SK-N-SH treated with all-trans-retinoic acid at 6 μM for 48 hours (cell line): ENCODE results near the gene RASD2.

Experiments used
- ATAC-seq: fragments of 200-7000 bp; cut with Tn5 transposase; 3 replicates; pipeline ENCODE4 v1.9.1; 2020; ENCODE audit warnings: mild to moderate bottlenecking, moderate library complexity
- ARNTL ChIP-seq: fragments of 450-650 bp; formaldehyde crosslinking; IDR thresholded peaks from 2 replicates; pipeline ENCODE4 v1.5.0; 2020; ENCODE audit warnings: low read depth, mild to moderate bottlenecking, moderate library complexity, borderline replicate concordance
- BACH2 ChIP-seq: fragments of 250-450 bp; sonication (Bioruptor Pico); IDR thresholded peaks from 2 replicates; pipeline ENCODE4 v1.9.0; 2021; ENCODE audit warnings: mild to moderate bottlenecking, borderline replicate concordance
- CSDC2 ChIP-seq: fragments of 250-450 bp; sonication (Bioruptor Pico); IDR thresholded peaks from 2 replicates; pipeline ENCODE4 v1.5.0; 2020; ENCODE audit warnings: mild to moderate bottlenecking, moderate library complexity
- ESRRG ChIP-seq: fragments of 250-450 bp; sonication (Bioruptor Pico); IDR thresholded peaks from 2 replicates; pipeline ENCODE4 v1.6.1; 2021; ENCODE audit warnings: mild to moderate bottlenecking
- GLIS3 ChIP-seq: fragments of 250-450 bp; sonication (Bioruptor Pico); IDR thresholded peaks from 2 replicates; pipeline ENCODE4 v1.5.0; 2020; ENCODE audit warnings: mild to moderate bottlenecking, moderate library complexity
- ISL1 ChIP-seq: fragments of 250-450 bp; sonication (Bioruptor Pico); IDR thresholded peaks from 2 replicates; pipeline ENCODE4 v2.1.2; 2022; ENCODE audit warnings: mild to moderate bottlenecking, moderate library complexity
- OSR1 ChIP-seq: fragments of 250-450 bp; sonication (Bioruptor Pico); IDR thresholded peaks from 2 replicates; pipeline ENCODE4 v1.8.0; 2022; ENCODE audit warnings: moderate library complexity, mild to moderate bottlenecking, inconsistent platforms
- PPARA ChIP-seq: fragments of 250-450 bp; sonication (Bioruptor Pico); IDR thresholded peaks from 2 replicates; pipeline ENCODE4 v1.5.0; 2020; ENCODE audit warnings: mild to moderate bottlenecking, borderline replicate concordance
- RARB ChIP-seq: fragments of 250-450 bp; sonication (Bioruptor Pico); IDR thresholded peaks from 2 replicates; pipeline ENCODE4 v1.8.0; 2021; ENCODE audit warnings: mild to moderate bottlenecking, moderate library complexity
- SNAI2 ChIP-seq: fragments of 250-450 bp; sonication (Bioruptor Pico); IDR thresholded peaks from 2 replicates; pipeline ENCODE4 v1.5.0; 2020; ENCODE audit warnings: mild to moderate bottlenecking, moderate library complexity
- ZFP3 ChIP-seq: fragments of 250-450 bp; sonication (Bioruptor Pico); IDR thresholded peaks from 2 replicates; pipeline ENCODE4 v1.5.0; 2020; ENCODE audit warnings: mild to moderate bottlenecking, moderate library complexity
- ZFP30 ChIP-seq: fragments of 450-650 bp; formaldehyde crosslinking; IDR thresholded peaks from 2 replicates; pipeline ENCODE4 v1.5.0; 2022; ENCODE audit warnings: mild to moderate bottlenecking, moderate library complexity
- ZNF565 ChIP-seq: fragments of 450-650 bp; formaldehyde crosslinking; conservative IDR thresholded peaks from 2 replicates; pipeline ENCODE4 v1.5.0; 2020; ENCODE audit warnings: low read depth, mild to moderate bottlenecking, moderate library complexity
- ZNF70 ChIP-seq: fragments of 450-650 bp; formaldehyde crosslinking; IDR thresholded peaks from 2 replicates; pipeline ENCODE4 v1.5.0; 2020; ENCODE audit warnings: mild to moderate bottlenecking, moderate library complexity
- ZNF8 ChIP-seq: fragments of 450-650 bp; formaldehyde crosslinking; IDR thresholded peaks from 2 replicates; pipeline ENCODE4 v1.5.0; 2020; ENCODE audit warnings: mild to moderate bottlenecking, moderate library complexity
- TF ChIP-seq, protein P1 (sequence below): fragments of 250-450 bp; sonication (Bioruptor Pico); IDR thresholded peaks from 2 replicates; pipeline ENCODE4 v1.8.0; 2020; ENCODE audit warnings: mild to moderate bottlenecking, moderate library complexity, borderline replicate concordance
- TF ChIP-seq, protein P2 (sequence below): fragments of 250-450 bp; sonication (Bioruptor Pico); IDR thresholded peaks from 2 replicates; pipeline ENCODE4 v1.5.0; 2020; ENCODE audit warnings: mild to moderate bottlenecking, moderate library complexity
- TF ChIP-seq, protein P3 (sequence below): fragments of 250-450 bp; sonication (Bioruptor Pico); IDR thresholded peaks from 2 replicates; pipeline ENCODE4 v1.8.0; 2021; ENCODE audit warnings: low read depth, mild to moderate bottlenecking, moderate library complexity, borderline replicate concordance
- TF ChIP-seq, protein P4 (sequence below): fragments of 250-450 bp; sonication (Bioruptor Pico); IDR thresholded peaks from 2 replicates; pipeline ENCODE4 v1.5.1; 2020; ENCODE audit warnings: low read depth, mild to moderate bottlenecking, moderate library complexity

The RASD2 gene

DNA sequence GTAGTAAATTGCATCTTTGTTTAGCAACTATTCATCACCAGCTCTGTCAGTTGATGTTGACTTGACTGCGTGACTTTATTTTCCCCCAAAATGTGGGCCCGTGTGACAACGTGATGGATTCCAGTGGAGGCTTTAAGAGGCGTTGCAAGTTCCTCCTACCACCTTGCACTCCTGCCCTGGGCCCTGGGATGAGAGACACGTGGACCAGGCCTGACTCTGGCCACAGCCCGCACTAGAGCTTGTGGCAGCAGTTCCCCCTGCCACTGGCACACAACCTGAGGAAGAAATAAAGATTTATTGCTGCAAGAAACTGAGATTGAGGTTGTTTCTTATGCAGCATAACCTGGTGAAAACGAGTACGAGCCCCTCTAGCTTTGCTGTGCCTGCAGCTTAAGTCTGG is 31.9 kb downstream of the RASD2 start:
- TF ChIP-seq ZNF565 (CRISPR knock-in tag): no peak
- TF ChIP-seq PPARA: no peak
- TF ChIP-seq BACH2 (CRISPR knock-in tag): no peak
- TF ChIP-seq, protein P1, sequence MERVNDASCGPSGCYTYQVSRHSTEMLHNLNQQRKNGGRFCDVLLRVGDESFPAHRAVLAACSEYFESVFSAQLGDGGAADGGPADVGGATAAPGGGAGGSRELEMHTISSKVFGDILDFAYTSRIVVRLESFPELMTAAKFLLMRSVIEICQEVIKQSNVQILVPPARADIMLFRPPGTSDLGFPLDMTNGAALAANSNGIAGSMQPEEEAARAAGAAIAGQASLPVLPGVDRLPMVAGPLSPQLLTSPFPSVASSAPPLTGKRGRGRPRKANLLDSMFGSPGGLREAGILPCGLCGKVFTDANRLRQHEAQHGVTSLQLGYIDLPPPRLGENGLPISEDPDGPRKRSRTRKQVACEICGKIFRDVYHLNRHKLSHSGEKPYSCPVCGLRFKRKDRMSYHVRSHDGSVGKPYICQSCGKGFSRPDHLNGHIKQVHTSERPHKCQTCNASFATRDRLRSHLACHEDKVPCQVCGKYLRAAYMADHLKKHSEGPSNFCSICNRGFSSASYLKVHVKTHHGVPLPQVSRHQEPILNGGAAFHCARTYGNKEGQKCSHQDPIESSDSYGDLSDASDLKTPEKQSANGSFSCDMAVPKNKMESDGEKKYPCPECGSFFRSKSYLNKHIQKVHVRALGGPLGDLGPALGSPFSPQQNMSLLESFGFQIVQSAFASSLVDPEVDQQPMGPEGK (CRISPR knock-in tag): no peak
- TF ChIP-seq, protein P2, sequence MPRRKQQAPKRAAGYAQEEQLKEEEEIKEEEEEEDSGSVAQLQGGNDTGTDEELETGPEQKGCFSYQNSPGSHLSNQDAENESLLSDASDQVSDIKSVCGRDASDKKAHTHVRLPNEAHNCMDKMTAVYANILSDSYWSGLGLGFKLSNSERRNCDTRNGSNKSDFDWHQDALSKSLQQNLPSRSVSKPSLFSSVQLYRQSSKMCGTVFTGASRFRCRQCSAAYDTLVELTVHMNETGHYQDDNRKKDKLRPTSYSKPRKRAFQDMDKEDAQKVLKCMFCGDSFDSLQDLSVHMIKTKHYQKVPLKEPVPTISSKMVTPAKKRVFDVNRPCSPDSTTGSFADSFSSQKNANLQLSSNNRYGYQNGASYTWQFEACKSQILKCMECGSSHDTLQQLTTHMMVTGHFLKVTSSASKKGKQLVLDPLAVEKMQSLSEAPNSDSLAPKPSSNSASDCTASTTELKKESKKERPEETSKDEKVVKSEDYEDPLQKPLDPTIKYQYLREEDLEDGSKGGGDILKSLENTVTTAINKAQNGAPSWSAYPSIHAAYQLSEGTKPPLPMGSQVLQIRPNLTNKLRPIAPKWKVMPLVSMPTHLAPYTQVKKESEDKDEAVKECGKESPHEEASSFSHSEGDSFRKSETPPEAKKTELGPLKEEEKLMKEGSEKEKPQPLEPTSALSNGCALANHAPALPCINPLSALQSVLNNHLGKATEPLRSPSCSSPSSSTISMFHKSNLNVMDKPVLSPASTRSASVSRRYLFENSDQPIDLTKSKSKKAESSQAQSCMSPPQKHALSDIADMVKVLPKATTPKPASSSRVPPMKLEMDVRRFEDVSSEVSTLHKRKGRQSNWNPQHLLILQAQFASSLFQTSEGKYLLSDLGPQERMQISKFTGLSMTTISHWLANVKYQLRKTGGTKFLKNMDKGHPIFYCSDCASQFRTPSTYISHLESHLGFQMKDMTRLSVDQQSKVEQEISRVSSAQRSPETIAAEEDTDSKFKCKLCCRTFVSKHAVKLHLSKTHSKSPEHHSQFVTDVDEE (CRISPR knock-in tag): no peak
- TF ChIP-seq OSR1: no peak
- TF ChIP-seq, protein P3, sequence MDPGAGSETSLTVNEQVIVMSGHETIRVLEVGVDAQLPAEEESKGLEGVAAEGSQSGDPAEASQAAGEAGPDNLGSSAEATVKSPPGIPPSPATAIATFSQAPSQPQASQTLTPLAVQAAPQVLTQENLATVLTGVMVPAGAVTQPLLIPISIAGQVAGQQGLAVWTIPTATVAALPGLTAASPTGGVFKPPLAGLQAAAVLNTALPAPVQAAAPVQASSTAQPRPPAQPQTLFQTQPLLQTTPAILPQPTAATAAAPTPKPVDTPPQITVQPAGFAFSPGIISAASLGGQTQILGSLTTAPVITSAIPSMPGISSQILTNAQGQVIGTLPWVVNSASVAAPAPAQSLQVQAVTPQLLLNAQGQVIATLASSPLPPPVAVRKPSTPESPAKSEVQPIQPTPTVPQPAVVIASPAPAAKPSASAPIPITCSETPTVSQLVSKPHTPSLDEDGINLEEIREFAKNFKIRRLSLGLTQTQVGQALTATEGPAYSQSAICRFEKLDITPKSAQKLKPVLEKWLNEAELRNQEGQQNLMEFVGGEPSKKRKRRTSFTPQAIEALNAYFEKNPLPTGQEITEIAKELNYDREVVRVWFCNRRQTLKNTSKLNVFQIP (CRISPR knock-in tag): no peak
- TF ChIP-seq RARB: no peak
- no peak for TF ChIP-seq CSDC2 (CRISPR knock-in tag)
- ATAC-seq: no peak

DNA sequence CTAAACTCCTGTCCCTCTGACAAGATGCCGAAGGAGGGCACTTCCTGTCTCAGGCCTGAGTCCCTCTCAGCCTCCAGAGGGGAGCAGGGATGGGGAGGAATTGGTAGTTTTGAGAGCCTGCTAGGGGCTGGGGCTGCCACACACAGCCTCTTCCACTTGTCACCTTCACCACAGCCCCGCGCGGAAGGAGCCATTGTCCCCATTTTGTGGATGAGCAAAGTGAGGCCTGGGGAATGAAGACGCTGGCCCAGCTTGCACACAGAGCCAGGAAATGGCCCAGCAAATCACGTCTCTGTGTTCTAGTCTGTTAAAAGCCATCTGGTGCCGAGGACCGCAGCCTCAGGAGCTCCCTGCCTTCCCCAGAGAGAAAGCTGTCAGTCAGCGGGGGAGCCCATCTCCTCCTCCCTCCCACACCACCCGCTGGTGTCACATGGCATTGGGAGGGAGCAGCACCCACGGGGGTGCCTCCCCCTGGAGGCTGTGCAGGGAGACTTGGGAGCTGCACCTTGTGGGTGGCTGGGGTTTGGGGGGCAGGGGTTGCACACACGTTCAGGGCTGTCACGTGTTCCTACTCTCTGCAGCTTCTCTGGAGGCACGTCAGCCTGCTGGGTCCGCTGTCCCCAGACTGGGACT is 34.6 kb downstream of the RASD2 start:
- no peak; the same call in 2 of the 3 replicates for ATAC-seq
- TF ChIP-seq ISL1: no peak
- no peak for TF ChIP-seq ZNF70 (CRISPR knock-in tag)
- TF ChIP-seq, protein P2 (CRISPR knock-in tag): no peak
- TF ChIP-seq ARNTL (CRISPR knock-in tag): no peak
- TF ChIP-seq ESRRG: no peak
- TF ChIP-seq, protein P1 (CRISPR knock-in tag): no peak
- TF ChIP-seq ZNF565 (CRISPR knock-in tag): no peak
- no peak for TF ChIP-seq ZNF8
- TF ChIP-seq, protein P4, sequence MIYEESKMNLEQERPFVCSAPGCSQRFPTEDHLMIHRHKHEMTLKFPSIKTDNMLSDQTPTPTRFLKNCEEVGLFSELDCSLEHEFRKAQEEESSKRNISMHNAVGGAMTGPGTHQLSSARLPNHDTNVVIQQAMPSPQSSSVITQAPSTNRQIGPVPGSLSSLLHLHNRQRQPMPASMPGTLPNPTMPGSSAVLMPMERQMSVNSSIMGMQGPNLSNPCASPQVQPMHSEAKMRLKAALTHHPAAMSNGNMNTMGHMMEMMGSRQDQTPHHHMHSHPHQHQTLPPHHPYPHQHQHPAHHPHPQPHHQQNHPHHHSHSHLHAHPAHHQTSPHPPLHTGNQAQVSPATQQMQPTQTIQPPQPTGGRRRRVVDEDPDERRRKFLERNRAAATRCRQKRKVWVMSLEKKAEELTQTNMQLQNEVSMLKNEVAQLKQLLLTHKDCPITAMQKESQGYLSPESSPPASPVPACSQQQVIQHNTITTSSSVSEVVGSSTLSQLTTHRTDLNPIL (CRISPR knock-in tag): no peak
- TF ChIP-seq GLIS3 (CRISPR knock-in tag): no peak
- TF ChIP-seq OSR1: no peak
- TF ChIP-seq BACH2 (CRISPR knock-in tag): no peak
- TF ChIP-seq SNAI2 (CRISPR knock-in tag): no peak
- TF ChIP-seq ZFP30 (CRISPR knock-in tag): no peak
- no peak for TF ChIP-seq CSDC2 (CRISPR knock-in tag)
- no peak for TF ChIP-seq PPARA
- TF ChIP-seq ZFP3 (CRISPR knock-in tag): no peak
- TF ChIP-seq, protein P3 (CRISPR knock-in tag): no peak
